Neutrophil (primary cell): ENCODE data around the gene TUBGCP6.

ENCODE experiments used
- H3K27ac ChIP-seq: fragments of 200-600 bp; sonication (generic); 2 replicates; pipeline ENCODE4 v1.5.1; 2016; ENCODE audit warnings: mild to moderate bottlenecking, moderate library complexity
- H3K27me3 ChIP-seq: fragments of 200-600 bp; sonication (generic); 2 replicates; pipeline ENCODE4 v1.6.0; 2016; ENCODE audit warnings: mild to moderate bottlenecking
- H3K36me3 ChIP-seq: fragments of 200-600 bp; sonication (generic); 2 replicates; pipeline ENCODE4 v1.5.1; 2017
- H3K4me1 ChIP-seq, 2 experiments: fragments of 200-600 bp in 1 of 2; sonication (generic) in 1 of 2; 1 replicate in 1 of 2; 2 replicates in 1 of 2; pipeline versions ENCODE4 v1.5.1 to v1.6.1; 2013 to 2016; ENCODE audit warnings: low read depth in 1 of 2, low read length in 1 of 2, mild to moderate bottlenecking in 1 of 2, moderate library complexity in 1 of 2; ENCODE audit not compliant: control insufficient read depth in 1 of 2, insufficient read depth in 1 of 2
- H3K4me3 ChIP-seq, 2 experiments: fragments of 200-600 bp in 1 of 2; sonication (generic) in 1 of 2; 1 replicate in 1 of 2; 2 replicates in 1 of 2; pipeline ENCODE4 v1.5.1; 2013 to 2016; ENCODE audit warnings: low read depth in 1 of 2, low read length in 1 of 2, mild to moderate bottlenecking in 1 of 2, moderate library complexity in 1 of 2
- H3K9me3 ChIP-seq: fragments of 200-600 bp; sonication (generic); 2 replicates; pipeline ENCODE4 v1.5.1; 2016
- CTCF ChIP-seq: fragments of 200-600 bp; sonication (generic); IDR thresholded peaks from 2 replicates; pipeline ENCODE4 v1.5.1; 2016; ENCODE audit warnings: antibody characterized with exemption

TUBGCP6 gene

GRCh38 chr22:50232481-50233151 lies 12.2 kb downstream of the TUBGCP6 start:
- no peak for TF ChIP-seq CTCF
- H3K27me3 ChIP-seq = no peaks in the 10 kb centered on the region
- peaks cover 40% of the 10 kb centered on the region for H3K36me3 ChIP-seq
- no peaks in the 10 kb centered on the region for H3K9me3 ChIP-seq
- no peak overlapping the region for H3K27ac ChIP-seq
- no peak overlapping the region for H3K4me3 ChIP-seq
- no peaks in the 10 kb centered on the region for H3K4me1 ChIP-seq

GRCh38 chr22:50229370-50229769 lies 15.5 kb downstream of the TUBGCP6 start:
- Histone ChIP-seq H3K36me3 (peaks cover 63% of the 10 kb centered on the region), H3K27me3 (no peaks in the 10 kb centered on the region), H3K4me3 (no peak overlapping the region), H3K9me3 (no peaks in the 10 kb centered on the region), H3K27ac (no peak overlapping the region), H3K4me1 (no peaks in the 10 kb centered on the region)
- no peak for TF ChIP-seq CTCF

GRCh38 chr22:50228366-50228765 lies 16.5 kb downstream of the TUBGCP6 start:
- no peak overlapping the region for H3K27ac ChIP-seq
- no peak for TF ChIP-seq CTCF
- H3K27me3 ChIP-seq = no peaks in the 10 kb centered on the region
- peaks cover 72% of the 10 kb centered on the region for H3K36me3 ChIP-seq
- no peak overlapping the region for H3K4me3 ChIP-seq
- H3K9me3 ChIP-seq = no peaks in the 10 kb centered on the region
- no peaks in the 10 kb centered on the region for H3K4me1 ChIP-seq

GRCh38 chr22:50227579-50228215 lies 17.1 kb downstream of the TUBGCP6 start:
- Histone ChIP-seq H3K27ac (no peak overlapping the region), H3K4me1 (no peaks in the 10 kb centered on the region), H3K27me3 (no peaks in the 10 kb centered on the region), H3K4me3 (no peak overlapping the region), H3K9me3 (no peaks in the 10 kb centered on the region), H3K36me3 (peaks cover 72% of the 10 kb centered on the region)
- TF ChIP-seq CTCF = no peak

- H3K27ac ChIP-seq = no peak overlapping the region
- H3K4me1 ChIP-seq = no peaks in the 10 kb centered on the region
- H3K4me3 ChIP-seq = no peak overlapping the region
- peaks cover 78% of the 10 kb centered on the region for H3K36me3 ChIP-seq
- no peak for TF ChIP-seq CTCF
- no peaks in the 10 kb centered on the region for H3K27me3 ChIP-seq
- no peaks in the 10 kb centered on the region for H3K9me3 ChIP-seq
These were observed 18.0 kb downstream of the TUBGCP6 start for GRCh38 chr22:50226875-50227165.
